ENCODE data around the gene DDX25. TPM values are rescaled to one million over a fixed set of nuclear protein-coding genes. Genes with fewer than 3 reads are reported as not detected.
A peak's percentile ranks its signal among the peaks of the same experiment; 100 is the strongest.

The DDX25 gene
- total and polyA plus RNA-seq, 10 donors: 0.11 to 1.8 (median 0.34) TPM; not detected in 2

DNA sequence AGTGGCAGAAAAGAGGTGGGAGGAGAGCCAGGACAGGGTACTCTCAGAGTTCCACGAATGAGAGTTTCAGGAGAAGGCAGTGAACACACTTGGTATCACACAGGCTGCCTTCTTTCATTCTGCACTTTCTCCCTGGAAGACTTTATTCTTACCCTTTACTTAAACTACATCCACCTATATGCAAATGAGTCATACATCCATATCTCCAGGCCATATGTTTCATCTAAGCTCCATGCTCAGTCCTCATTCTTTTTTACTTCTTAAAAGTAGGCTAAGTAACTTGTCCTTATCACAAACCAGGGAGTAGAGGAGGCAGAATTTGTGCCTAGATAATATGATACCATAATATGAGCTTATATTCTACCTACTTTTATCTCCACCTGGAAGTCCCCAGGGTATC lies 23.0 kb upstream of the DDX25 start:
- Histone ChIP-seq H3K27ac (no peak overlapping the region), H3K36me3 (no peaks in the 10 kb centered on the region), H3K4me3 (no peak overlapping the region), H3K27me3 (replicated peaks in 1 of 7) (no peaks in the 10 kb centered on the region), H3K4me1 (peaks cover 0 to 3% (median 0%) of the 10 kb centered on the region in 6 donors), H3K9me3 (no peaks in the 10 kb centered on the region)
- intact Hi-C loops (cut with DNase I; ENCODE audit: low total_unique reads): no loop called here
- DNase-seq: no peak
- TF ChIP-seq POLR2AphosphoS5 (IDR thresholded peaks at IDR 0.05): no peak
- TF ChIP-seq, protein P1, sequence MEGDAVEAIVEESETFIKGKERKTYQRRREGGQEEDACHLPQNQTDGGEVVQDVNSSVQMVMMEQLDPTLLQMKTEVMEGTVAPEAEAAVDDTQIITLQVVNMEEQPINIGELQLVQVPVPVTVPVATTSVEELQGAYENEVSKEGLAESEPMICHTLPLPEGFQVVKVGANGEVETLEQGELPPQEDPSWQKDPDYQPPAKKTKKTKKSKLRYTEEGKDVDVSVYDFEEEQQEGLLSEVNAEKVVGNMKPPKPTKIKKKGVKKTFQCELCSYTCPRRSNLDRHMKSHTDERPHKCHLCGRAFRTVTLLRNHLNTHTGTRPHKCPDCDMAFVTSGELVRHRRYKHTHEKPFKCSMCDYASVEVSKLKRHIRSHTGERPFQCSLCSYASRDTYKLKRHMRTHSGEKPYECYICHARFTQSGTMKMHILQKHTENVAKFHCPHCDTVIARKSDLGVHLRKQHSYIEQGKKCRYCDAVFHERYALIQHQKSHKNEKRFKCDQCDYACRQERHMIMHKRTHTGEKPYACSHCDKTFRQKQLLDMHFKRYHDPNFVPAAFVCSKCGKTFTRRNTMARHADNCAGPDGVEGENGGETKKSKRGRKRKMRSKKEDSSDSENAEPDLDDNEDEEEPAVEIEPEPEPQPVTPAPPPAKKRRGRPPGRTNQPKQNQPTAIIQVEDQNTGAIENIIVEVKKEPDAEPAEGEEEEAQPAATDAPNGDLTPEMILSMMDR (IDR thresholded peaks at IDR 0.05 in 8 of 11, conservative IDR thresholded peaks at IDR 0.05 in 3 of 11): no peak
- TF ChIP-seq POLR2A (IDR thresholded peaks at IDR 0.05): no peak
- WGBS, 5 donors: 64 to 96% (median 85%) methylated on average over 1 of the region's 1 CpG

DNA sequence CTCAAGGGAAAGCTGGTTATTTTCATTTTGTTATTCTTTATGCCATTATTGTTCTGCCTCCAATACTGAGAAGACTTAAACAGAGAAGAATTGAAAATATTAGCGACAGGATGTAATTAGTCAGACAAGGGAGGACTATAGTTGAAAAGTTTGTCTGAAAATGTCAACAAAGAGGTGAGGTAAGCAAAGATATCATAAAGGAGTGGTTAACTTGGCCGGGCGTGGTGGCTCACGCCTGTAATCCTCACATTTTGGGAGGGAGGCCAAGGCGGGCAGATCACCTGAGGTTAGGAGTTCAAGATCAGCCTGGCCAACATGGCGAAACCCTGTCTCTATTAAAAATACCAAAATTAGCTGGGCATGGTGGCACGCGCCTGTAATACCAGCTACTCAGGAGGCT lies 20.9 kb upstream of the DDX25 start:
- H3K9me3 ChIP-seq: no peaks in the 10 kb centered on the region
- H3K4me1 ChIP-seq: peaks cover 0 to 18% (median 8%) of the 10 kb centered on the region in 6 donors
- H3K36me3 ChIP-seq: no peaks in the 10 kb centered on the region
- no peak for DNase-seq
- no peaks in the 10 kb centered on the region for H3K27me3 ChIP-seq (replicated peaks in 1 of 7)
- no peak overlapping the region for H3K27ac ChIP-seq
- H3K4me3 ChIP-seq: no peak overlapping the region
- intact Hi-C loops (cut with DNase I; ENCODE audit: low total_unique reads): no loop called here
- WGBS, 5 donors: 80 to 91% (median 85%) methylated on average over 8 of the region's 8 CpGs
- TF ChIP-seq POLR2AphosphoS5 (IDR thresholded peaks at IDR 0.05) (no peak), POLR2A (IDR thresholded peaks at IDR 0.05) (no peak)
- TF ChIP-seq, protein P1 (IDR thresholded peaks at IDR 0.05 in 8 of 11, conservative IDR thresholded peaks at IDR 0.05 in 3 of 11): no peak

DNA sequence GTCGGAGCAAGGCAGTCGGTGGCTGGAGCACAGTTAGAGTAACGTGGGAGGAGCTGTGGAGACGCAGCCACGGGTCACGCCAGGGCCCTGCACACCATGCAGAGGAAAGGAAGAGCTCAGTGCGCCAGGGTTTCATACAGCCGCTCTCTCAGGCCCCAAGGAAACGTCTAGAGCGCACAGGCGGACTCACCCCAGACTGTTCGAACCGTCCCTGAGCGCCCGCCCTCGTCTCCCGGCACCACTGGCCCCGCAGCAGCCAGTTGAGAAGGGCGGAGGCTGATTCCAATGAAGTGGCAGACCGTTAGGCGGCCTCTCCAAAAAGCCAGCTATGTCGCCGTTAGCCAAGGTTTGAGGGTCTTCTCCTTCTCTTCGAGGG lies 17.3 kb upstream of the DDX25 start:
- TF ChIP-seq, protein P1 (IDR thresholded peaks at IDR 0.05 in 8 of 11, conservative IDR thresholded peaks at IDR 0.05 in 3 of 11): no peak
- no peak for TF ChIP-seq POLR2AphosphoS5 (IDR thresholded peaks at IDR 0.05)
- no peaks in the 10 kb centered on the region for H3K9me3 ChIP-seq
- no peaks in the 10 kb centered on the region for H3K27me3 ChIP-seq (replicated peaks in 1 of 7)
- peak; percentile 88 for DNase-seq
- peaks cover 0 to 6% (median 0%) of the 10 kb centered on the region in 6 donors for H3K36me3 ChIP-seq
- H3K4me3 ChIP-seq: peak overlapping the region; percentile 59 to 99 (median 86)
- peak overlapping the region; percentile 15 to 97 (median 95) for H3K27ac ChIP-seq
- H3K4me1 ChIP-seq: peaks cover 0 to 39% (median 25%) of the 10 kb centered on the region in 6 donors
- intact Hi-C loops (cut with DNase I; ENCODE audit: low total_unique reads): no loop called here
- WGBS, 5 donors: 11 to 22% (median 19%) methylated on average over 14 to 24 of the region's 24 CpGs

DNA sequence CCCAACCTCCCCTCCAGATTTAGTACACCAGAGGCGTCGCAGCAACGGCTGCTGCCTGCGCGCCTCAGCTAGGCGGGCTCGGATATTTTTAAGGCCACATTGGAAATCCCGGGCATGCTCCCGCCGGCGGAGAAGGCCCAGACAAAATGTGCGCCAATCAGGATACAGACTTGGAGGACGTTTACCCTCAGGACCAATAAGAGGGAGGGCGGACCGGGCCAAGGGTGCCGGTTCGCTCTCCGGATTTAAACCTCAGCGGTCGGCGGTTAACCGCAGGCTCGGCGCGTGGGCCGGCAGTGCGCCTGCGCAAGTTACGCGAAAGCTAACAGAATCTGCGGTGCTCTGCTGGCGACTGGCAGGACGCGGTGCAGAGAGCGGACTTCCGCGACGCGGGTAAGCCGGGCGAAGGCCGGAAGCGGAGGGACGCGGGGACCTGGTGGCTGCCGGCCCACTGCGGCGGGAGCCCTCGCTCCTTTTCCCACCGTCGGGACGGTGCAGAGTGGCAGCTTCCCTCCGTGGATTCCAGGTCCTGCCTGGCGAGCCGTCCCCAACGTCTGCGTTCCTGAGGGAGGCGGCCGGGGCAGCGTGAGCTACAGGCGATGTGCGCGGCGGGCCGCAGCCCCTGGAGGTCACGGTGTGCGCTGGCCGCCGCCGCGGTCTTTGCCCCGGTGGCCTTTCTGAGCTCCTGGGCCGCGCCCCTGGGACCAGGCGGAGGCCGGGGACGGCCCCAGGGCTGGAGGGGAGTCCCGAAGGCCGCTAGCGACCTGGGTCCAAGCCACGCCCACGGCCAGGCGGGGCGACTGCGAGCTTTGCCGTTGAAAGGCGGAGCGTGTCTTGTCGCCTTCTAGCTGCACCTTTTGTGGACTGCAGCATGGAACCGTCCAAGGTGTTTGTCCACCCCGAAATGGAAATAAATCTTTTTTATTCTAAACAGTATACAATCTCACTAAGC lies 16.7 kb upstream of the DDX25 start, which contains the start of gene HYLS1:
Gene HYLS1 (plus strand): TSS at position 296 of the 952 bp plus-strand sequence. CDS start 11,701 bp downstream, outside the sequence.
- Histone ChIP-seq H3K9me3 (no peaks in the 10 kb centered on the region), H3K4me3 (peak within 1 kb of the TSS; percentile 59 to 99 (median 86)), H3K36me3 (peaks cover 0 to 13% (median 4%) of the 10 kb centered on the region in 6 donors), H3K27me3 (replicated peaks in 1 of 7) (no peaks in the 10 kb centered on the region), H3K4me1 (peaks cover 0 to 39% (median 25%) of the 10 kb centered on the region in 6 donors), H3K27ac (peak within 1 kb of the TSS; percentile 81 to 97 (median 95))
- intact Hi-C loops (cut with DNase I; ENCODE audit: low total_unique reads): no loop called here
- TF ChIP-seq POLR2AphosphoS5 (IDR thresholded peaks at IDR 0.05) (peak; percentile 91 to 98 (median 96)), POLR2A (IDR thresholded peaks at IDR 0.05) (peak in 1 of 3 donors; percentile 77)
- TF ChIP-seq, protein P1 (IDR thresholded peaks at IDR 0.05 in 8 of 11, conservative IDR thresholded peaks at IDR 0.05 in 3 of 11): peak in 7 of 11 experiments; percentile 5 to 48 (median 32)
- 0 to 1% (median 0%) methylated on average over 72 to 91 of the region's 91 CpGs for WGBS, 5 donors
- peak; percentile 98 for DNase-seq
